T-helper 1 cell (primary cell): ENCODE measurements around the gene TMEM184B.
A peak's percentile ranks its signal among the peaks of the same experiment; 100 is the strongest.
"Not testable (repeated sequence)": the region's sequence is repeated elsewhere in the genome, so short reads cannot be mapped to it uniquely, and the experiment has no call there.

Source experiments
- DNase-seq, 5 donors: peaks; one replicate each; pipeline ENCODE4 v3.0.0-alpha.2; 2012 to 2020

Gene TMEM184B

DNA sequence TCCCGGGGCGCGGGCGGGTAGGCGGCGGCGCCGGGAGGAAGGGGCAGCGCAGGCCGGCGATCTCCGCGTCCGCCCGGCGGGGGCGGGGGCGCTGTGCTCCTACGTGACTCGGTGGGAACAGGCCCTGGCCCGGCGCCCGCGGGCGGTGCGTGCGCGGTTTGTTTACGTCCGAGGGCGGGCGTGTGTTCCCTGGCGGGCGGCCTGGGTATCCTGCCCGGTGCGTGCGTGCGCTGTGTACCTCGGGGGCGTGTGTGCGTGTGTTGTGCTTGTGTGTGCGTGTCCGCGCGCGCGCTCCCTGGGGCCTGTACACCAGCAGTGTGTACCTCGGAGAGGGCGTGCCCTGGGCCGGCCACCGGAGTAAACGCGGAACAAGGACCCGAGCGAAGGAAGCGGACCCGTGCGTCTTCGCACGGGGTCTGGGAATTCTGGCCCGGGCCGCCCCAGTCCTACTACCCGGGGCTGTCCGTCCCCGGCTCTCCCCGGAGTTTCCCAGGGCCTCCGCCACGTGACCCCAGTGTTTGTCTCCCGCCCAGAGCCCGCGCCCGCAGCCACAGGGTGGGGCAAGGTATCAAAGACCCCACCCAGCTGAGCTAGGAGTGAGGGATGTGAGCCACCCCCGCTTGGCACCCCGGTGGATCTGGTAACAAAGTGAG lies 70.2 kb downstream of the TMEM184B start:
- peak; percentile 35 to 69 (median 40) for DNase-seq

- DNase-seq = peak; percentile 77 to 93 (median 80)
Observed at GRCh38 chr22:38201711-38202436, 70.9 kb downstream of the TMEM184B start, which contains the start of gene MAFF. Gene MAFF (plus strand): TSS chr22:38201994. CDS start chr22:38213854, 11,860 bp downstream.

GRCh38 chr22:38201371-38201710 lies 71.5 kb downstream of the TMEM184B start:
- DNase-seq = no peak

GRCh38 chr22:38199826-38200559 lies 72.8 kb downstream of the TMEM184B start:
- no peak for DNase-seq

DNA sequence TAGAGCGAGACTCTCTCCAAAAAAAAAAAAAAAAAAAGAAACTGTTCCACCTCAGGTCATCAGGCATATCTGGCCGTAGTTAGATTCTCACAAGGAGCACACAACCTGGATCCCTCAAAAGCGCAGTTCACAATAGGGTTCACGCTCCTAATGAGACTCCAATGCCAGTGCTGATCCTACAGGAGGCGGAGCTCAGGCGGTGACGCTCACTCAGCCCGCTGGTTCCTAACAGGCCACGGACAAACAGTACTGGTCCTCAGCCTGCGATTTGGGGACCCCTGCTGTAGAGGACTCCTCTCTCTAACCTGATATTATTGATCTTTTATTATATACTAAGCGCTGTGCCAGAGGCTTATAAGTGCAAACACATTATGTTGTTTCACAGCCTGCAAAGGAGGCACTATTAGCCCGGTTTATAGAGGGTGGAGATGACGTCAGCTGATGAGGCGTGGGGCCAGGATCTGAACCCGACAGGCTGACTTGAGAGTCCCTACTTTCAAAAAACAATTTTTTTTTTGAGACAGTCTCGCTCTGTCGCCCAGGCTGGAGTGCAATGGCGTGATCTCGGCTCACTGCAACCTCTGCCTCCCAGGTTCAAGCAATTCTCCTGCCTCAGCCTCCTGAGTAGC lies 75.9 kb downstream of the TMEM184B start:
- no peak for DNase-seq

- no peak for DNase-seq
Observed at GRCh38 chr22:38193580-38193979, 79.2 kb downstream of the TMEM184B start.

DNA sequence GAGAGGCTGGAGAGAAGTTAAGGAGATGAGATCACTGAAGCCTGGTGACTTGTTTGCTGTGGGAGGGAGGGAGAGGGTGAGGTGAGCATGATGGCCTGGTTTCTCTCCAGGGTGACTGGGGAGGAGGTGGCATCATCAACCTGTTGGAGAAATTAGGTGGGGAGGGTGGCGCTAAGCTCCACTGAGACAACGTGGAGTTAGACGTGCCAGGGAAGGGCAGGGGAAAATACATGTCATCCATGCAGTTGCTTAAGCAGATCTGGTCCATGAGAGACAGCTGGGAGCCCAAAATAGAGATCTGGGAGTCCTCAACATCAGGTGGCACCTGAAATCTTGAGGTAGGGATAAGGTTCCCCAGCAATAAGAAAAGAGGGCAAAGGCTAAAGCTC lies 80.3 kb downstream of the TMEM184B start:
- no peak for DNase-seq

GRCh38 chr22:38191731-38192474 lies 80.9 kb downstream of the TMEM184B start:
- no peak for DNase-seq

DNA sequence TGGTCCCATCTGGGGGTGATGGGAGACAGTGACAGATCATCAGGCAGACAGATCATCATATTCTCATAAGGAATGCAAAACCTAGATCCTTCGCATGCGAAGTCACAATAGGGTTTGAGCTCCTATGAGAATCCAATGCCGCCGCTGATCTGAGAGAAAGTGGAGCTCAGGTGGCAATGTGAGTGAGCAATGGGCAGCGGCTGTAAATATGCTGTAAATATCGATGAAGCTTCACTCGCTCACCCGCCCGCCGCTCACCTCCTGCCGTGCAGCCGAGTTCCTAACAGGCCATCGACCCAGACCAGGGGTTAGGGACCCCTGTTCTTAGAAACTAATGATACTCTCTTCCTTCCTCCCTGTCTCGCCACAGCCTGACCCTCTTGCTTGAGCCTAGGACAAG lies 81.8 kb downstream of the TMEM184B start:
- DNase-seq = no peak

- DNase-seq = no peak
Observed at GRCh38 chr22:38190581-38190980, 82.2 kb downstream of the TMEM184B start.

- no peak for DNase-seq
Observed at GRCh38 chr22:38189104-38189503, 83.7 kb downstream of the TMEM184B start.

DNA sequence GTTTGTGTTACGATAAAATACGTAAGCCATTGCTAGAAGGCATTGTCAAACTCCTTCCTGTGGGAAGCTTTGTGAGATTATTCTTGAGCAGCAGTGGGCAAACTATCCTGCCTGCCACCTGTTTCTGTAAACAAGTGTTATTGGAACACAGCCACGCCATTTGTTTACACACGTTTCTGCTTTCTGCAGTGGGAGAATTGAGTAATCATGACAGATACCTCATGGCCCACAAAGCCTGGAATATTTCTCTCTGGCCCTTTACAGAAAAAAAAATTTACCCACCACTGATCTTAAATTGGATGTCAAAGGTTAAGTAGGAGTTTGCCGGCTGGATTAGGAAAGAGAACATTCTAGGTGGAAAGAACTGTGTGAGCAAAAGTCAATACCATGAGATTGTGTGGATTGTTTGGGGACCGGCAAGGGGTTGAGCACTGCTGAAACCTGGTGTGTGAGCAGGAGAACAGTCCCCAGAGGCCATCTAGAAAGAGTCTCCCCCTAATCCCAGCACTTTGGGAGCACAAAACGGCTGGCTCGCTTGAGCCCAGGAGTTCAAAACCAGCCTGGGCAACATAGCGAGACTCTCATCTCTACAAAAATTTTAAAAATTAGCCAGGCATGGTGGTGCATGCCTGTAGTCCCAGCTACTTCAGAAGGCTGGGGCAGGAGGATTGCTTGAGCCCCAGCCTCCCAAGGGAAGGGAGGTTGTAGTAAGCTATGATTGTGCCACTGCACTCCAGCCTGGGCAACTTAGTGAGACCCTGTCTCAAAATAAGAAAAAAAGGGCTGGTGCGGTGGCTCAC lies 85.2 kb downstream of the TMEM184B start:
- no peak for DNase-seq

- no peak for DNase-seq
Observed at GRCh38 chr22:38186429-38186828, 86.4 kb downstream of the TMEM184B start.

- no peak for DNase-seq
Observed at GRCh38 chr22:38184788-38185187, 88.0 kb downstream of the TMEM184B start.

DNA sequence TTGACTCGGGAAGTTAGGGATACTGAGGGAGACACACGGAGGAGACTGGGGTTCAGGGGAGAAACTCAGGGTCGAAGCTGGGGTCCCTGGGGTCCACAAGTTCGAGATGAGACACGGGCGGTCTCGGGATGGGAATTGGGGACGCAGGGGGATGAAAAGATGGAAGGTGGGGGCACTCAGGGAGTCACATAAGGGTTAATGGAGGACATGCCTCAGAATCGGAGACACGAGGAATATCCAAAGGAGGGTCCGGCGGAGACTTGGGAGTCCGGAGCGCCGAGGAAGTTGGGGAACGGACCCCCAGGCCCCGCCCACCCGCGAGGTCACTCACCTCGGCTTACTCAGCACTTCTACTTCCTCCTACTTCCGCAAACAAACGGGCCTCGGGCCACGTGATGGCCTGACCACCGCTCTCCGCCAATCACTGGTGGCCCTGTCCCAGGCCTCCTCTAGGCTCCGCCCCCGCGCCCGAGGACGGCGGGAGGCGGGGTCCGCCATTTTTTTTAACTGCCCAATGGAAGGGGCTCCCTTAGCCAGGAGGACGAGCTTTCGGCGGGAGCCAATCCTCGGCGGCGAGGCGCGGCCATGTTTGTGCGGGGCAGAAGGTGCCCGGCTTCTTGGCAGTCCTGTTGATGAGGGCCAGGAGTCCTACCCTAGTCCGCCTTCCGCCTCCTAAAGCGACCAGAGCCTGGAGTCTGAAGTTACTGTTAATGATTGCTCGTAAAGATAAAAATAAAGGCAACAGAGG lies 91.2 kb downstream of the TMEM184B start, which contains the start of gene PLA2G6:
TSS of gene PLA2G6 (minus strand) at position 378 of the 748 bp plus-strand sequence. CDS start 12,404 bp downstream, outside the sequence.
- DNase-seq = peak; percentile 88 to 99 (median 92)

GRCh38 chr22:38180841-38181452 lies 91.9 kb downstream of the TMEM184B start:
- DNase-seq = peak in 3 of 5 donors; percentile 34 to 62 (median 41)

- not testable (repeated sequence) for DNase-seq
Observed at GRCh38 chr22:38178605-38178937, 94.2 kb downstream of the TMEM184B start.

GRCh38 chr22:38177926-38178604 lies 94.7 kb downstream of the TMEM184B start:
- no peak for DNase-seq

- DNase-seq = not testable (repeated sequence)
Observed at GRCh38 chr22:38177571-38177925, 95.3 kb downstream of the TMEM184B start.

GRCh38 chr22:38177044-38177443 lies 95.8 kb downstream of the TMEM184B start:
- DNase-seq = no peak
